Prostate gland (tissue), 2 donors: Measurements from ENCODE around the gene ALG14. TPM values are rescaled to one million over a fixed set of nuclear protein-coding genes. Genes with fewer than 3 reads are reported as not detected.
"Not testable (repeated sequence)": the region's sequence is repeated elsewhere in the genome, so short reads cannot be mapped to it uniquely, and the experiment has no call there.

Experiments used
- DNase-seq: peaks from one replicate; pipeline ENCODE4 v3.0.0-alpha.2; 2019; ENCODE audit warnings: low spot score
- H3K27ac ChIP-seq, 2 donors: fragments of 200-600 bp; sonication (generic); 2 replicates each; pipeline ENCODE4 v1.5.1; 2017 to 2019
- H3K27me3 ChIP-seq: fragments of 200-600 bp; sonication (generic); replicated peaks from 2 replicates; pipeline ENCODE4 v1.5.1; 2019; ENCODE audit not compliant: insufficient read depth
- H3K36me3 ChIP-seq, 2 donors: fragments of 200-600 bp; sonication (generic); 1 replicate in 1 of 2; 2 replicates in 1 of 2; pipeline versions ENCODE4 v1.5.1 to v1.8.1; 2017 to 2019
- H3K4me1 ChIP-seq: fragments of 200-600 bp; sonication (generic); replicated peaks from 2 replicates; pipeline ENCODE4 v1.5.1; 2019
- H3K4me3 ChIP-seq, 2 donors: fragments of 200-600 bp; sonication (generic); 2 replicates each; pipeline ENCODE4 v1.5.1; 2017 to 2019
- H3K9me3 ChIP-seq: fragments of 200-600 bp; sonication (generic); 2 replicates; pipeline ENCODE4 v1.5.1; 2017
- CTCF ChIP-seq, 4 experiments: fragments of 200-600 bp in 2 of 4; fragments of 450-650 bp in 2 of 4; sonication (generic) in 2 of 4; IDR thresholded peaks; 1 replicate in 3 of 4; 2 replicates in 1 of 4; pipeline ENCODE4 v1.5.1; 2016 to 2019; ENCODE audit warnings: antibody characterized with exemption in 4 of 4, mild to moderate bottlenecking in 2 of 4, moderate library complexity in 2 of 4
- POLR2A ChIP-seq: fragments of 450-650 bp; IDR thresholded peaks from one replicate; pipeline ENCODE4 v1.6.1; 2016; ENCODE audit warnings: antibody characterized with exemption, mild to moderate bottlenecking
- POLR2AphosphoS5 ChIP-seq: sonication (generic); formaldehyde crosslinking; IDR thresholded peaks from one replicate; pipeline ENCODE4 v1.6.1; 2017; ENCODE audit warnings: antibody characterized with exemption
- WGBS: methylation state at CpG from one replicate; pipeline ENCODE4 v1.1.5; 2018; 5-methylcytosine and 5-hydroxymethylcytosine counted together
- intact Hi-C: fragments of 100-400 bp; cut with DNase I; formaldehyde crosslinking; loops from one replicate; pipeline ENCODE4 v1.14.2; 2022
- total RNA-seq, 2 donors: library from RNA; depleted of rRNA; stranded (reverse); fragments of >200 nt; gene quantifications; one replicate each; pipeline ENCODE4 v1.1.0, GENCODE V29; 2016

The ALG14 gene
- total RNA-seq, 2 donors from 2014 or later: 2.0 to 2.3 TPM

DNA sequence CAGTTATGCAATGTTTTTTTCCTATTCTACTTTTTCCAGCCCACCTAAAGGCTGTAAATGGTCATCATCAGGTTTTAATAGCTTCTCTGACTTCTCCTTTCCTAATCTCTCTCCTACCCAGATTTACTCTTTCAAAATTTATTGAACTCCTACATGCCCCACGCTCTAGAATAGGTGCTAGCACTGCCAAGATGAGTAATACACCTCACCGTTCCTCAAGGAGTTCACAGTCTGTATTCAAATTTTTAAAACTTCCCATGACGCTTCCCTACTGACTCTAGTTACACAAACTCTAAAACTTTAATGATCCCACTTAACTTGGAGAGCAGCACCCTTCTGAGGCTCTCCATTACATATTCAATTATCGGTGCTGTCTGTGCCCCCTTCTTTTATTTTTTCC lies 51.6 kb downstream of the ALG14 start:
- no peak for TF ChIP-seq CTCF (IDR thresholded peaks at IDR 0.05)
- TF ChIP-seq POLR2AphosphoS5: no peak
- no peak for TF ChIP-seq POLR2A
- H3K36me3 ChIP-seq: no peaks in the 10 kb centered on the region
- no peaks in the 10 kb centered on the region for H3K27me3 ChIP-seq
- no peaks in the 10 kb centered on the region for H3K9me3 ChIP-seq
- intact Hi-C loops: loop anchor here (5.0 kb wide), 2 partner anchors 94 to 169 kb away; partner anchors contain the start of gene CNN3
- no peak for DNase-seq
- no peaks in the 10 kb centered on the region for H3K4me1 ChIP-seq
- WGBS: 24% methylated on average over 4 of the region's 4 CpGs
- H3K4me3 ChIP-seq: no peak overlapping the region
- peak overlapping the region; percentile 60 for H3K27ac ChIP-seq

DNA sequence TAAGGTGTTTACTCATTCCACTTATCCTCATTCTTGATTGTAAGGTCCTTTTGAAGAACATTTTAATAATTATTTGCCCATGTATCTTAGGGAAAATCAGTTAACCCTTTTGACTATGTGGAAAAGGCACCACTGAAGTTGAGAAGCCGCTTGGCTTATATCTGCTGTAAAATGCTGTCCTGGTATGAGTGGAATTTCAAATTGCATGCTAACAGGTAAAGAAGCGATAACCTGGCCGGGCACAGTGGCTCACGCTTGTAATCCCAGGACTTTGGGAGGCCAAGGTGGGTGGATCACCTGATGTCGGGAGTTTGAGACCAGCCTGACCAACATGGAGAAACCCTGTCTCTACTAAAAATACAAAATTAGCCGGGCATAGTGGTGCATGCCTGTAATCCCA lies 53.3 kb downstream of the ALG14 start:
- WGBS: 88% methylated on average over 6 of the region's 6 CpGs
- H3K4me1 ChIP-seq, intact Hi-C loops: not testable (repeated sequence)

GRCh38 chr1:95018602-95019369 lies 54.0 kb downstream of the ALG14 start:
- Histone ChIP-seq H3K4me3 (no peak overlapping the region), H3K9me3 (no peaks in the 10 kb centered on the region), H3K27ac (no peak overlapping the region), H3K36me3 (no peaks in the 10 kb centered on the region), H3K27me3 (no peaks in the 10 kb centered on the region), H3K4me1 (no peaks in the 10 kb centered on the region)
- 51% methylated on average over 1 of the region's 1 CpG for WGBS
- TF ChIP-seq POLR2A (no peak), CTCF (IDR thresholded peaks at IDR 0.05) (no peak), POLR2AphosphoS5 (no peak)
- DNase-seq: no peak
- intact Hi-C loops: no loop called here

More for the DNA sequence above, 53.3 kb downstream of the ALG14 start:
- H3K4me3 ChIP-seq, DNase-seq, H3K27me3 ChIP-seq, H3K27ac ChIP-seq, H3K36me3 ChIP-seq, H3K9me3 ChIP-seq: not testable (repeated sequence)

GRCh38 chr1:95017775-95018174 lies 55.0 kb downstream of the ALG14 start:
- Histone ChIP-seq H3K27ac (no peak overlapping the region), H3K4me1 (no peaks in the 10 kb centered on the region), H3K27me3 (no peaks in the 10 kb centered on the region), H3K36me3 (no peaks in the 10 kb centered on the region), H3K4me3 (no peak overlapping the region), H3K9me3 (no peaks in the 10 kb centered on the region)
- no peak for DNase-seq
- intact Hi-C loops: no loop called here
- 100% methylated on average over 1 of the region's 1 CpG for WGBS
- TF ChIP-seq POLR2A (no peak), CTCF (IDR thresholded peaks at IDR 0.05) (no peak), POLR2AphosphoS5 (no peak)

- H3K27ac ChIP-seq: no peak overlapping the region
- no peak for DNase-seq
- no peaks in the 10 kb centered on the region for H3K36me3 ChIP-seq
- H3K4me3 ChIP-seq: no peak overlapping the region
- WGBS: 84% methylated on average over 3 of the region's 3 CpGs
- H3K9me3 ChIP-seq: no peaks in the 10 kb centered on the region
- intact Hi-C loops: no loop called here
- TF ChIP-seq POLR2AphosphoS5: no peak
- no peak for TF ChIP-seq CTCF (IDR thresholded peaks at IDR 0.05)
- no peak for TF ChIP-seq POLR2A
- H3K27me3 ChIP-seq: no peaks in the 10 kb centered on the region
- no peaks in the 10 kb centered on the region for H3K4me1 ChIP-seq
Measured at GRCh38 chr1:95015076-95015475, 57.7 kb downstream of the ALG14 start.
